H1 (cell line): ENCODE results near the gene SPTBN1. TPM values are rescaled to one million over a fixed set of nuclear protein-coding genes. Genes with fewer than 3 reads are reported as not detected.

Experiments used
- CTCF ChIA-PET: fragments of 300-600 bp; sonication (Branson Sonifier 250); formaldehyde crosslinking; loops from one replicate; lab custom pipeline; 2021; ENCODE audit not compliant: partially characterized antibody; lab: Charles Lee
- POLR2A ChIA-PET: fragments of 300-600 bp; sonication (Branson Sonifier 250); formaldehyde crosslinking; loops from one replicate; lab custom pipeline; 2021; ENCODE audit warnings: inconsistent platforms; ENCODE audit not compliant: partially characterized antibody; lab: Charles Lee
- DNase-seq, 2 experiments: peaks; one replicate each; pipeline versions ENCODE4 v3.0.0 to v3.0.0-alpha.2; 2010 to 2022; ENCODE audit warnings: low spot score in 2 of 2, low read depth in 1 of 2, mixed read lengths in 1 of 2
- FAIRE-seq: peaks from 2 replicates; lab custom pipeline; 2011; peaks lifted over from hg19 to GRCh38; lab: Jason Lieb, UNC
- H2AFZ ChIP-seq: 2 replicates; pipeline ENCODE4 v1.8.1; 2012; ENCODE audit warnings: low read length, inconsistent platforms
- H2AK5ac ChIP-seq: 2 replicates; pipeline ENCODE4 v1.6.1; 2013; ENCODE audit warnings: low read depth, low read length
- H2BK120ac ChIP-seq: replicated peaks from 2 replicates; pipeline ENCODE3; 2013; ENCODE audit warnings: low read depth, low read length, inconsistent platforms
- H2BK12ac ChIP-seq: 2 replicates; pipeline ENCODE4 v1.6.1; 2013; ENCODE audit warnings: low read depth, low read length
- H2BK15ac ChIP-seq: 2 replicates; pipeline ENCODE4 v1.6.1; 2013; ENCODE audit warnings: low read length
- H2BK20ac ChIP-seq: 2 replicates; pipeline ENCODE4 v1.6.1; 2013; ENCODE audit warnings: low read length
- H2BK5ac ChIP-seq: 2 replicates; pipeline ENCODE4 v1.6.1; 2013; ENCODE audit warnings: low read depth, low read length
- H3K14ac ChIP-seq: 2 replicates; pipeline ENCODE4 v1.6.1; 2013; ENCODE audit warnings: inconsistent platforms; ENCODE audit not compliant: insufficient read length
- H3K18ac ChIP-seq: 2 replicates; pipeline ENCODE4 v1.6.1; 2013; ENCODE audit warnings: low read length; ENCODE audit errors: extremely low read depth
- H3K23ac ChIP-seq: 2 replicates; pipeline ENCODE4 v1.6.1; 2013; ENCODE audit warnings: inconsistent platforms; ENCODE audit not compliant: insufficient read length
- H3K23me2 ChIP-seq: 2 replicates; pipeline ENCODE4 v1.6.1; 2013; ENCODE audit warnings: low read depth, low read length
- H3K27ac ChIP-seq: 2 replicates; pipeline ENCODE4 v1.6.1; 2011; ENCODE audit warnings: low read depth, low read length, inconsistent platforms
- H3K27me3 ChIP-seq, 4 experiments: replicated peaks in 1 of 4; 1 replicate in 1 of 4; 2 replicates in 3 of 4; pipeline versions ENCODE4 v1.6.1 to v1.8.1; 2011 to 2013; ENCODE audit warnings: low read length in 3 of 4, mild to moderate bottlenecking in 3 of 4, inconsistent platforms in 2 of 4, mixed read lengths in 2 of 4, moderate library complexity in 1 of 4; ENCODE audit not compliant: control insufficient read depth in 3 of 4, insufficient read depth in 3 of 4; ENCODE audit errors: extremely low read depth in 1 of 4
- H3K36me3 ChIP-seq, 4 experiments: 2 replicates each; pipeline versions ENCODE4 v1.6.1 to v1.8.1; 2011 to 2013; ENCODE audit warnings: mild to moderate bottlenecking in 4 of 4, low read length in 3 of 4, moderate library complexity in 2 of 4, control low read depth in 1 of 4, inconsistent platforms in 1 of 4; ENCODE audit not compliant: insufficient read depth in 4 of 4, control insufficient read depth in 2 of 4
- H3K4ac ChIP-seq: replicated peaks from 2 replicates; pipeline ENCODE3; 2013; ENCODE audit warnings: low read length, low read depth, mixed read lengths, inconsistent platforms; ENCODE audit not compliant: insufficient read length
- H3K4me1 ChIP-seq, 4 experiments: replicated peaks in 1 of 4; 1 replicate in 1 of 4; 2 replicates in 3 of 4; pipeline versions ENCODE4 v1.6.1 to v1.8.1; 2011 to 2013; ENCODE audit warnings: low read length in 3 of 4, inconsistent platforms in 2 of 4, mixed read lengths in 1 of 4; ENCODE audit not compliant: insufficient read depth in 4 of 4, control insufficient read depth in 3 of 4
- H3K4me2 ChIP-seq, 2 experiments: 2 replicates each; pipeline versions ENCODE4 v1.6.1 to v1.8.1; 2011 to 2013; ENCODE audit warnings: low read depth in 2 of 2, low read length in 2 of 2, control low read depth in 1 of 2, inconsistent platforms in 1 of 2, mild to moderate bottlenecking in 1 of 2; ENCODE audit not compliant: insufficient read depth in 1 of 2
- H3K4me3 ChIP-seq, 4 experiments: fragments of 200-600, 300-600 bp in 1 of 4; sonication (generic), shearing (Covaris generic), sonication (Bioruptor Twin) in 1 of 4; 2 replicates each; pipeline versions ENCODE4 v1.5.1 to v1.8.1; 2011 to 2016; ENCODE audit warnings: low read length in 4 of 4, low read depth in 3 of 4, control low read depth in 2 of 4, inconsistent platforms in 2 of 4, mild to moderate bottlenecking in 2 of 4, mixed read lengths in 1 of 4, moderate library complexity in 1 of 4; ENCODE audit not compliant: insufficient read depth in 2 of 4; ENCODE audit errors: extremely low read depth in 1 of 4
- H3K56ac ChIP-seq: replicated peaks from 2 replicates; pipeline ENCODE3; 2013; ENCODE audit warnings: low read depth, mild to moderate bottlenecking, mixed read lengths, low read length, inconsistent platforms; ENCODE audit not compliant: insufficient read length
- H3K79me1 ChIP-seq: 2 replicates; pipeline ENCODE4 v1.6.1; 2013; ENCODE audit warnings: low read depth, low read length, control low read depth
- H3K79me2 ChIP-seq, 2 experiments: 2 replicates each; pipeline versions ENCODE4 v1.6.1 to v1.8.1; 2012 to 2013; ENCODE audit warnings: low read length in 2 of 2, mild to moderate bottlenecking in 2 of 2, inconsistent platforms in 1 of 2; ENCODE audit not compliant: insufficient read depth in 2 of 2, control insufficient read depth in 1 of 2
- H3K9ac ChIP-seq, 4 experiments: replicated peaks in 1 of 4; 1 replicate in 1 of 4; 2 replicates in 3 of 4; pipeline versions ENCODE4 v1.6.1 to v1.8.1; 2011 to 2013; ENCODE audit warnings: low read depth in 3 of 4, low read length in 3 of 4, control low read depth in 2 of 4, mild to moderate bottlenecking in 2 of 4, moderate library complexity in 2 of 4, inconsistent platforms in 1 of 4; ENCODE audit errors: extremely low read depth in 1 of 4
- H3K9me3 ChIP-seq, 2 experiments: 2 replicates each; pipeline versions ENCODE4 v1.6.1 to v1.8.1; 2012 to 2013; ENCODE audit warnings: mild to moderate bottlenecking in 2 of 2, moderate library complexity in 2 of 2, control low read depth in 1 of 2, inconsistent platforms in 1 of 2, low read depth in 1 of 2, low read length in 1 of 2, mixed read lengths in 1 of 2; ENCODE audit not compliant: insufficient read depth in 2 of 2
- H4K20me1 ChIP-seq, 2 experiments: replicated peaks in 1 of 2; 2 replicates each; pipeline versions ENCODE3 to v1.8.1; 2011 to 2013; ENCODE audit warnings: inconsistent platforms in 2 of 2, low read length in 2 of 2, mild to moderate bottlenecking in 1 of 2; ENCODE audit not compliant: insufficient read depth in 2 of 2, control insufficient read depth in 1 of 2
- H4K5ac ChIP-seq: 2 replicates; pipeline ENCODE4 v1.6.1; 2013; ENCODE audit warnings: low read length, low read depth, mixed read lengths, inconsistent platforms; ENCODE audit not compliant: insufficient read length
- H4K8ac ChIP-seq: 2 replicates; pipeline ENCODE4 v1.8.0; 2013; ENCODE audit warnings: mild to moderate bottlenecking, moderate library complexity, low read length, inconsistent platforms; ENCODE audit not compliant: insufficient read depth; ENCODE audit errors: extremely low read depth
- H4K91ac ChIP-seq: replicated peaks from 2 replicates; pipeline ENCODE3; 2013; ENCODE audit warnings: low read length, mixed read lengths, inconsistent platforms; ENCODE audit not compliant: insufficient read length
- CBX5 ChIP-seq: fragments of 300-800, 300-1000 bp; sonication (generic); IDR thresholded peaks from 2 replicates; pipeline ENCODE4 v1.7.1; 2016; ENCODE audit warnings: antibody characterized with exemption, low read length, low read depth
- EZH2 ChIP-seq: fragments of 200-600 bp; sonication (generic); IDR thresholded peaks from 2 replicates; pipeline ENCODE4 v1.7.1; 2012; ENCODE audit warnings: low read depth, mild to moderate bottlenecking, moderate library complexity, low read length, inconsistent platforms; ENCODE audit not compliant: severe bottlenecking
- GABPA ChIP-seq: IDR thresholded peaks from 2 replicates; pipeline ENCODE4 v1.6.1; 2011; ENCODE audit warnings: mild to moderate bottlenecking, low read length, moderate library complexity, borderline replicate concordance; ENCODE audit not compliant: insufficient read depth
- HDAC2 ChIP-seq, 2 experiments: fragments of 300-600 bp in 1 of 2; sonication (generic) in 1 of 2; IDR thresholded peaks; 2 replicates each; pipeline ENCODE4 v1.6.1; 2011 to 2012; ENCODE audit warnings: low read depth in 2 of 2, low read length in 2 of 2, mild to moderate bottlenecking in 2 of 2, moderate library complexity in 2 of 2, borderline replicate concordance in 1 of 2, inconsistent platforms in 1 of 2
- JUN ChIP-seq: IDR thresholded peaks from 2 replicates; pipeline ENCODE4 v1.6.1; 2011; ENCODE audit warnings: low read depth, mild to moderate bottlenecking, improper control_type of control experiment, low read length
- KDM4A ChIP-seq: IDR thresholded peaks from one replicate; pipeline ENCODE4 v1.7.1; 2012; ENCODE audit warnings: low read depth, mild to moderate bottlenecking, moderate library complexity, low read length, inconsistent platforms; ENCODE audit not compliant: severe bottlenecking
- MAFK ChIP-seq: IDR thresholded peaks from 2 replicates; pipeline ENCODE4 v1.6.1; 2012; ENCODE audit warnings: low read depth, mild to moderate bottlenecking, improper control_type of control experiment, low read length
- NANOG ChIP-seq: IDR thresholded peaks from 2 replicates; pipeline ENCODE4 v1.6.1; 2011; ENCODE audit warnings: low read length, low read depth, mild to moderate bottlenecking, inconsistent platforms; ENCODE audit not compliant: insufficient read depth, poor library complexity, severe bottlenecking
- POU5F1 ChIP-seq: IDR thresholded peaks from 2 replicates; pipeline ENCODE4 v1.6.1; 2011; ENCODE audit warnings: low read depth, mild to moderate bottlenecking, low read length, moderate library complexity
- RNF2 ChIP-seq: fragments of 200-900, 300-1000 bp; sonication (generic); IDR thresholded peaks from 2 replicates; pipeline ENCODE4 v1.7.1; 2016; ENCODE audit warnings: borderline replicate concordance, low read depth, mild to moderate bottlenecking, antibody characterized with exemption, low read length; ENCODE audit not compliant: poor library complexity, severe bottlenecking; ENCODE audit errors: missing control alignments
- RXRA ChIP-seq: IDR thresholded peaks from 2 replicates; pipeline ENCODE4 v1.6.1; 2011; ENCODE audit warnings: low read depth, mild to moderate bottlenecking, low read length, moderate library complexity; ENCODE audit not compliant: insufficient read depth
- TAF1 ChIP-seq: IDR thresholded peaks from 2 replicates; pipeline ENCODE4 v1.6.1; 2011; ENCODE audit warnings: mild to moderate bottlenecking, low read depth, low read length
- TAF7 ChIP-seq: optimal IDR thresholded peaks from 2 replicates; pipeline ENCODE3; 2011; ENCODE audit warnings: low read depth, mild to moderate bottlenecking, inconsistent platforms, low read length, moderate library complexity, borderline replicate concordance
- WGBS, 2 experiments: shearing (Covaris generic) in 1 of 2; methylation state at CpG; one replicate each; pipeline versions ENCODE4 v1.1.6 to v1.1.7; 2013 to 2015; ENCODE audit warnings: low lambda C conversion rate in 2 of 2, mixed read lengths in 2 of 2, inconsistent platforms in 1 of 2, low coverage in 1 of 2, missing lambda C conversion rate in 1 of 2; ENCODE audit not compliant: insufficient replicate concordance in 2 of 2, insufficient coverage in 1 of 2, insufficient read length in 1 of 2; ENCODE audit errors: extremely low coverage in 1 of 2, missing lambda C conversion rate in 1 of 2; 5-methylcytosine and 5-hydroxymethylcytosine counted together
- polyA plus RNA-seq, 7 experiments: library from polyadenylated mRNA; depleted of rRNA in 3 of 7; stranded (reverse) in 5 of 7; unstranded in 2 of 7; fragments of >200 nt in 5 of 7; fragments of 200-250 nt in 2 of 7; gene quantifications; 1 replicate in 5 of 7; 2 replicates in 1 of 7; 4 replicates in 1 of 7; pipeline versions ENCODE4 v1.2.1 to v1.2.3, GENCODE V29; 2011 to 2013; ENCODE audit warnings: missing spikeins in 2 of 7, mixed read lengths in 2 of 7
- total RNA-seq: library from RNA; stranded (reverse); fragmentation: NEBNext Ultra II Directional; extraction: Animal tissue kit (Norgen Biotek cat#: 25700); gene quantifications from 2 replicates; pipeline ENCODE4 v1.2.1, GENCODE V29; 2021

The SPTBN1 gene
- total and polyA plus RNA-seq, 2 of the 8 experiments (the other 6 are each of a cell fraction or from before 2014, with no cell fraction given) = 31.8 to 180 TPM

- Histone ChIP-seq H3K9ac (no peak overlapping the region), H2BK15ac (no peak overlapping the region), H2BK20ac (no peak overlapping the region), H3K36me3 (no peaks in the 10 kb centered on the region; a peak in 1 of 8 replicates), H3K4ac (no peak overlapping the region), H4K5ac (no peak overlapping the region), H3K14ac (no peak overlapping the region), H3K27ac (no peak overlapping the region), H4K91ac (no peak overlapping the region), H3K27me3 (no peaks in the 10 kb centered on the region), H3K23me2 (no peaks in the 10 kb centered on the region), H3K9me3 (no peaks in the 10 kb centered on the region), H3K4me3 (no peak overlapping the region), H2AK5ac (no peak overlapping the region; the same call in 1 of the 2 replicates), H3K79me1 (no peaks in the 10 kb centered on the region; the same call in 1 of the 2 replicates), H2BK5ac (no peak overlapping the region), H3K4me2 (no peak overlapping the region), H3K23ac (no peak overlapping the region), H3K4me1 (no peaks in the 10 kb centered on the region), H2BK120ac (no peak overlapping the region), H2AFZ (no peak overlapping the region), H4K8ac (no peak overlapping the region), H3K79me2 (peaks cover 0 to 7% of the 10 kb centered on the region in 2 experiments; a peak in 1 of 4 replicates), H4K20me1 (peaks cover 0 to 2% of the 10 kb centered on the region in 2 experiments), H3K18ac (no peak overlapping the region), H3K56ac (no peak overlapping the region), H2BK12ac (no peak overlapping the region)
- ChIA-PET CTCF (no interaction called here), POLR2A (no interaction called here)
- WGBS, 2 experiments = 91% methylated on average over 4 of the region's 4 CpGs; no CpG with 5 or more reads in 1 of the 2 experiments
- no peak for DNase-seq
- no peak for FAIRE-seq
- TF ChIP-seq EZH2 = no peak
- TF ChIP-seq RXRA = no peak
- no peak for TF ChIP-seq NANOG
- TF ChIP-seq MAFK = no peak
- no peak for TF ChIP-seq GABPA
- no peak for TF ChIP-seq POU5F1
- no peak for TF ChIP-seq JUN
- no peak for TF ChIP-seq HDAC2 (IDR thresholded peaks at IDR 0.05; ENCODE audit: borderline replicate concordance in 1 of 2, low read depth in 2 of 2, low read length in 2 of 2)
- TF ChIP-seq TAF1 = no peak
- no peak for TF ChIP-seq RNF2
- no peak for TF ChIP-seq KDM4A
- TF ChIP-seq TAF7 = no peak
- no peak for TF ChIP-seq CBX5
These were observed 21.8 kb downstream of the SPTBN1 start for GRCh38 chr2:54477896-54478295.
